ENCODE measurements around the gene BBOF1.

Gene BBOF1

DNA sequence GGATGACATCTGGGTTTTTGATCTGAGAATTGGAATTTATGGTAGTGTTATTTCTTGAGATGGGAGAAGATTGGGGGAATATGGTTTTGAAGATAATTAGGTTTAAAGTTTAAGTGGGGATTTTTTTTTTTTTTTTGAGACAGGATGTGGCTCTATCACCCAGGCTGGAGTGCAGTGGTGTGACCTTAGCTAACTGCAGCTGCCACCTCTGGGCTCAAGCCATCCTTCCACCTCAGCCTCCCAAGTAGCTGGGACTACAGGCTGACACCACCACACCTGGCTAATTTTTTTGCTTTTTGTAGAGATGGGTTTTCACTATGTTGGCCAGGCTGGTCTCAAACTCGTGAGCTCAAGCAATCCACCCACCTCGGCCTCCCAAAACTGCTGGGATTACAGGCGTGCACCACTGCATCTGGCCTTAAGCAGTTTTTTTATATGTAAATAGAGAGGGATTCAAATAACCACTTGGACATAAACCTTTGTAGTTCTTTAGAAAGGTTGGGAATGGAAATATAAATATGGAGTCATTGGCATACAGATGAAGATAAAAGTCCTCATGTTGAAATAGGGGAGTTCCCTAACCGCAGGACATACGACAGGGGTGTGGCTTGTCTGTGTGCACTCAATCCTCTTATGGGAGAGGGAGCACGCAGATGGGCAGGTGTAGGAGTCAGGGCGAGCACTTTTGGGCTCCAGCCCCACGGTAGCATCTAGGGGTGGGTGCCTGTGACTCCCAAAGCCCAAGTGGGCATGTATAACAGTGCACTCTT lies 70.3 kb downstream of the BBOF1 start:
- DNase-seq: no peak

- DNase-seq: no peak
These were observed 86.2 kb downstream of the BBOF1 start for GRCh38 chr14:74105381-74105780.

- DNase-seq: no peak
These were observed 90.2 kb downstream of the BBOF1 start for GRCh38 chr14:74109369-74109768.

DNA sequence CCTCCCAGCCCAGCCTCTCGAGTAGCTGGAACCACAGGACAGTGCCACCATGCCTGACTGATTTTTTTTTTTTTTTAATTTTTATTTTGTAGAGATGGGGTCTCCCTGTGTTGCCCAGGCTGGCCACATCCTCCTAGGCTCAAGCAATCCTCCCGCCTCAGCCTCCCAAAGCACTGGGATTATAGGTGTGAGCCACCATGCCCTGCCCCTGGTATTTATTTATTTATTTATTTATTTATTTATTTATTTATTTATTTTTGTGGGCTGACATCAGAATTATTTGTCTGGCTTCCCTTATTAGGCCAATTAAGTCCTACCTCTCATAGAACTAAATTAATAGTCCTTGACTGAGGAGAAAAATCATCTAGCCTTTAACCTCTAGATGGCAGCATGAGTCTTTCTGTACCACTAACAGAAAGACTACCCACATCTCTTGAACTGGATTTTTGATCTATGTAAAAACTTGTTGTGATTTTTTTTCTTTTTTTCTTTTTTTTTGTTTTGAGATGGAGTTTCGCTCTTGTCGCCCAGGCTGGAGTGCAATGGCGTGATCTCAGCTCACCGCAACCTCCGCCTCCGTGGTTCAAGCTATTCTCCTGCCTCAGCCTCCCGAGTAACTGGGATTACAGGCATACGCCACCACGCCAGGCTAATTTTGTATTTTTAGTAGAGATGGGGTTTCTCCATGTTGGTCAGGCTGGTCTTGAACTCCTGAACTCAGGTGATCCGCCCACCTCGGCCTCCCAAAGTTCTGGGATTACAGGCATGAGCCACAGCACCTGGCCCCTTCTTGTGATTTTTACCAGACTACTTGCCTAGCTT lies 92.5 kb downstream of the BBOF1 start:
- peak in 1 of 14 donors; percentile 0 for DNase-seq
